Neuronal stem cell (in vitro differentiated cells): ENCODE measurements around the gene TRIM22.

ENCODE experiments used
- DNase-seq: peaks from one replicate; pipeline ENCODE4 v3.0.0-alpha.2; 2013; ENCODE audit warnings: low spot score
- H2AFZ ChIP-seq: one replicate; pipeline ENCODE4 v1.6.1; 2013; ENCODE audit warnings: mild to moderate bottlenecking, low read length, inconsistent platforms
- H2AK5ac ChIP-seq: 2 replicates; pipeline ENCODE4 v1.6.1; 2013; ENCODE audit warnings: low read depth, mild to moderate bottlenecking, inconsistent platforms, low read length, moderate library complexity, mixed read lengths
- H2BK120ac ChIP-seq: 2 replicates; pipeline ENCODE4 v1.6.1; 2013; ENCODE audit warnings: low read depth, mild to moderate bottlenecking, inconsistent platforms, low read length, moderate library complexity, mixed read lengths
- H2BK12ac ChIP-seq: one replicate; pipeline ENCODE4 v1.6.1; 2013; ENCODE audit warnings: low read length, inconsistent platforms
- H2BK15ac ChIP-seq: 2 replicates; pipeline ENCODE4 v1.6.1; 2013; ENCODE audit warnings: mild to moderate bottlenecking, low read length, inconsistent platforms, mixed read lengths
- H2BK5ac ChIP-seq: one replicate; pipeline ENCODE4 v1.6.1; 2013; ENCODE audit warnings: inconsistent platforms, mild to moderate bottlenecking, low read length, moderate library complexity
- H3K14ac ChIP-seq: one replicate; pipeline ENCODE4 v1.6.1; 2013; ENCODE audit warnings: low read length, inconsistent platforms
- H3K18ac ChIP-seq: 2 replicates; pipeline ENCODE4 v1.6.1; 2013; ENCODE audit warnings: low read length, inconsistent platforms
- H3K23ac ChIP-seq: 2 replicates; pipeline ENCODE4 v1.6.1; 2013; ENCODE audit warnings: low read depth, mild to moderate bottlenecking, mixed read lengths, low read length, inconsistent platforms; ENCODE audit not compliant: poor library complexity
- H3K27ac ChIP-seq: replicated peaks from 3 replicates; pipeline ENCODE4 v1.5.1; 2013; ENCODE audit warnings: low read length, inconsistent platforms
- H3K27me3 ChIP-seq, 3 experiments: 2 replicates each; pipeline ENCODE4 v1.6.1; 2013; ENCODE audit warnings: low read length in 3 of 3, mild to moderate bottlenecking in 2 of 3, inconsistent platforms in 1 of 3, low read depth in 1 of 3, mixed read lengths in 1 of 3, moderate library complexity in 1 of 3; ENCODE audit not compliant: control insufficient read depth in 3 of 3, insufficient read depth in 3 of 3
- H3K36me3 ChIP-seq, 2 donors: replicated peaks in 1 of 2; 2 replicates each; pipeline ENCODE4 v1.6.1; 2013; ENCODE audit warnings: low read length in 2 of 2; ENCODE audit not compliant: control insufficient read depth in 2 of 2, insufficient read depth in 2 of 2
- H3K4ac ChIP-seq: 2 replicates; pipeline ENCODE4 v1.6.1; 2013; ENCODE audit warnings: inconsistent platforms, mild to moderate bottlenecking, low read length, moderate library complexity
- H3K4me1 ChIP-seq, 2 donors: 1 replicate in 1 of 2; 2 replicates in 1 of 2; pipeline ENCODE4 v1.6.1; 2013; ENCODE audit warnings: low read length in 2 of 2, low read depth in 1 of 2; ENCODE audit not compliant: control insufficient read depth in 2 of 2, insufficient read depth in 1 of 2
- H3K4me2 ChIP-seq: one replicate; pipeline ENCODE4 v1.6.1; 2013; ENCODE audit warnings: mild to moderate bottlenecking, low read length, inconsistent platforms; ENCODE audit not compliant: insufficient read depth, poor library complexity, severe bottlenecking
- H3K4me3 ChIP-seq, 2 donors: 2 replicates each; pipeline ENCODE4 v1.5.1; 2013; ENCODE audit warnings: low read length in 2 of 2, mild to moderate bottlenecking in 2 of 2, inconsistent platforms in 1 of 2, moderate library complexity in 1 of 2
- H3K79me1 ChIP-seq: one replicate; pipeline ENCODE4 v1.6.1; 2013; ENCODE audit warnings: low read depth, mild to moderate bottlenecking, inconsistent platforms, low read length, moderate library complexity
- H3K9ac ChIP-seq: one replicate; pipeline ENCODE4 v1.6.1; 2013; ENCODE audit warnings: mild to moderate bottlenecking, low read depth, low read length, inconsistent platforms; ENCODE audit not compliant: poor library complexity
- H3K9me3 ChIP-seq, 2 donors: replicated peaks in 1 of 2; 2 replicates each; pipeline versions ENCODE3 to v1.6.1; 2013; ENCODE audit warnings: low read length in 2 of 2, mild to moderate bottlenecking in 2 of 2, inconsistent platforms in 1 of 2, low read depth in 1 of 2, mixed read lengths in 1 of 2, moderate library complexity in 1 of 2; ENCODE audit not compliant: control insufficient read depth in 2 of 2, insufficient read depth in 1 of 2
- H4K8ac ChIP-seq: one replicate; pipeline ENCODE4 v1.6.1; 2013; ENCODE audit warnings: low read depth, mild to moderate bottlenecking, inconsistent platforms, low read length, moderate library complexity
- H4K91ac ChIP-seq: one replicate; pipeline ENCODE4 v1.6.1; 2013; ENCODE audit warnings: low read length, low read depth, mild to moderate bottlenecking, inconsistent platforms; ENCODE audit not compliant: poor library complexity
- WGBS, 2 donors: extraction: QIAGEN DNeasy Blood & Tissue Kit; methylation state at CpG; one replicate each; pipeline ENCODE4 v1.1.7; 2013; ENCODE audit warnings: missing lambda C conversion rate in 2 of 2, mixed read lengths in 1 of 2; ENCODE audit not compliant: insufficient read length in 2 of 2, insufficient replicate concordance in 1 of 2; ENCODE audit errors: extremely low coverage in 2 of 2; 5-methylcytosine and 5-hydroxymethylcytosine counted together

Gene TRIM22

GRCh38 chr11:5665051-5665570 lies 24.5 kb upstream of the TRIM22 start:
- Histone ChIP-seq H3K18ac (no peak overlapping the region), H3K14ac (no peak overlapping the region), H2AK5ac (no peak overlapping the region), H2BK12ac (no peak overlapping the region), H3K23ac (no peak overlapping the region), H3K4me3 (no peak overlapping the region), H2AFZ (no peak overlapping the region), H4K91ac (no peak overlapping the region), H4K8ac (no peak overlapping the region), H3K9me3 (no peaks in the 10 kb centered on the region), H2BK15ac (no peak overlapping the region), H3K4me2 (no peak overlapping the region), H3K4me1 (no peaks in the 10 kb centered on the region), H2BK120ac (no peak overlapping the region), H3K9ac (no peak overlapping the region), H3K79me1 (no peaks in the 10 kb centered on the region), H3K27me3 (no peaks in the 10 kb centered on the region), H2BK5ac (no peak overlapping the region), H3K36me3 (peaks cover 2 to 79% of the 10 kb centered on the region in 2 donors), H3K27ac (no peak overlapping the region), H3K4ac (no peak overlapping the region)
- WGBS, 2 donors: no CpG with 5 or more reads among the region's 4 CpGs
- DNase-seq: no peak

- Histone ChIP-seq H3K4ac (no peak overlapping the region), H3K4me2 (no peak overlapping the region), H3K4me3 (no peak overlapping the region), H3K27ac (no peak overlapping the region), H2BK15ac (no peak overlapping the region), H3K23ac (no peak overlapping the region), H3K9ac (no peak overlapping the region), H4K8ac (no peak overlapping the region), H2BK120ac (no peak overlapping the region), H3K14ac (no peak overlapping the region), H3K4me1 (no peaks in the 10 kb centered on the region), H3K18ac (no peak overlapping the region), H3K9me3 (no peaks in the 10 kb centered on the region), H2AFZ (no peak overlapping the region), H4K91ac (no peak overlapping the region), H2BK12ac (no peak overlapping the region), H3K27me3 (no peaks in the 10 kb centered on the region), H3K36me3 (peaks cover 2 to 86% of the 10 kb centered on the region in 2 donors), H2BK5ac (no peak overlapping the region), H3K79me1 (peaks cover 1% of the 10 kb centered on the region), H2AK5ac (no peak overlapping the region)
- DNase-seq: no peak
- no CpG with 5 or more reads among the region's 5 CpGs for WGBS, 2 donors
Measured at GRCh38 chr11:5665746-5666401, 23.7 kb upstream of the TRIM22 start.

- Histone ChIP-seq H3K14ac (no peak overlapping the region), H2AFZ (no peak overlapping the region), H3K4me2 (no peak overlapping the region), H2AK5ac (no peak overlapping the region), H2BK15ac (no peak overlapping the region), H3K4me3 (no peak overlapping the region), H3K27me3 (no peaks in the 10 kb centered on the region), H3K9ac (no peak overlapping the region), H4K8ac (no peak overlapping the region), H3K18ac (no peak overlapping the region), H3K23ac (no peak overlapping the region), H2BK12ac (no peak overlapping the region), H4K91ac (no peak overlapping the region), H3K79me1 (peaks cover 2% of the 10 kb centered on the region), H3K36me3 (peaks cover 2 to 89% of the 10 kb centered on the region in 2 donors), H2BK120ac (no peak overlapping the region), H3K9me3 (no peaks in the 10 kb centered on the region), H3K27ac (no peak overlapping the region), H2BK5ac (no peak overlapping the region), H3K4ac (no peak overlapping the region), H3K4me1 (no peaks in the 10 kb centered on the region)
- no CpG with 5 or more reads among the region's 6 CpGs for WGBS, 2 donors
- DNase-seq: no peak
Measured at GRCh38 chr11:5666402-5666793, 23.2 kb upstream of the TRIM22 start.

GRCh38 chr11:5671831-5672230 lies 17.8 kb upstream of the TRIM22 start:
- peaks cover 0 to 77% of the 10 kb centered on the region in 2 donors for H3K36me3 ChIP-seq

More at GRCh38 chr11:5671831-5672230, 17.8 kb upstream of the TRIM22 start:
- no peak overlapping the region for H3K4ac ChIP-seq
- no peaks in the 10 kb centered on the region for H3K4me1 ChIP-seq
- no peak overlapping the region for H2BK120ac ChIP-seq
- H2AFZ ChIP-seq: no peak overlapping the region
- H4K8ac ChIP-seq: no peak overlapping the region
- H3K23ac ChIP-seq: no peak overlapping the region
- no peak overlapping the region for H4K91ac ChIP-seq
- H3K27ac ChIP-seq: no peak overlapping the region
- no peak overlapping the region for H3K4me2 ChIP-seq
- H2BK12ac ChIP-seq: no peak overlapping the region
- H3K79me1 ChIP-seq: peaks cover 2% of the 10 kb centered on the region
- peaks cover 0 to 8% of the 10 kb centered on the region in 2 donors for H3K9me3 ChIP-seq
- H3K27me3 ChIP-seq: no peaks in the 10 kb centered on the region
- no peak overlapping the region for H3K14ac ChIP-seq
- H2BK5ac ChIP-seq: no peak overlapping the region
- no peak overlapping the region for H2AK5ac ChIP-seq
- H3K9ac ChIP-seq: no peak overlapping the region
- no peak overlapping the region for H2BK15ac ChIP-seq
- no peak overlapping the region for H3K4me3 ChIP-seq
- no peak for DNase-seq
- no peak overlapping the region for H3K18ac ChIP-seq
